Measurements from ENCODE around the gene FAM186B. TPM values are rescaled to one million over a fixed set of nuclear protein-coding genes. Genes with fewer than 3 reads are reported as not detected.
A peak's percentile ranks its signal among the peaks of the same experiment; 100 is the strongest.

Gene FAM186B
- total and polyA plus RNA-seq, 2 of the 13 experiments (the other 11 are each of a cell fraction or from before 2014, with no cell fraction given): 0.07 to 0.20 TPM

DNA sequence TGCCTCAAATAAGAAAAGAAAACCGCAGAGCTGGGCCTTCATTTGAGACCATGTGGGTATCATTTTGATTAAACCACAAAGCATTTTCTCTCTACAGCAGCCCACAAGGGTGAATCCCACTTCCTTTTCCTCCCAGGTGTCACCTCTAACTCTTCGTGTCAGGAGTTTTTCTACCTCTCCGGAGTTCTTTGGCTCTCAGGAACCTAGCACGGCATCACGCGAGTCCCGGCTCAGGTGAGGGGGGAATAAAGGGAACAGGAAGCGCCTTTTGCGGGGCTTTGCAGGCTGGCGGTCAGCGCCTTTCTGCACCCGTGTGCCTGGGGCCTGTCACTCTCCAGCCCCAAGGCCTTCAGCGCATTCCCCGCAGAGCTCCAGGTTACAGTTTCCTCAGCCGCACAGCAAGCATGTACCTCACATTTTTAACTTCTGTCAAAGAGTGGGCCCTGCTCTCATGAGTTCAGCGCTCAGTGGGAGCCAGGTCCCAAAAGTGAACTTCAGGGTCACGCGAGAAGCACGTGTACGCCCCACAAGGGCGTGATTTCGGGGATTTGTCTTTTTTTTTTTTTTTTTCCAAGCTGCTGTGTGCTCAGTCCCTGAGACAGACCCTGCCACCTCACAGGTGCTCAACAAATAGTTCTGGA lies 17.2 kb upstream of the FAM186B start (continued):
- TF ChIP-seq, protein P1, sequence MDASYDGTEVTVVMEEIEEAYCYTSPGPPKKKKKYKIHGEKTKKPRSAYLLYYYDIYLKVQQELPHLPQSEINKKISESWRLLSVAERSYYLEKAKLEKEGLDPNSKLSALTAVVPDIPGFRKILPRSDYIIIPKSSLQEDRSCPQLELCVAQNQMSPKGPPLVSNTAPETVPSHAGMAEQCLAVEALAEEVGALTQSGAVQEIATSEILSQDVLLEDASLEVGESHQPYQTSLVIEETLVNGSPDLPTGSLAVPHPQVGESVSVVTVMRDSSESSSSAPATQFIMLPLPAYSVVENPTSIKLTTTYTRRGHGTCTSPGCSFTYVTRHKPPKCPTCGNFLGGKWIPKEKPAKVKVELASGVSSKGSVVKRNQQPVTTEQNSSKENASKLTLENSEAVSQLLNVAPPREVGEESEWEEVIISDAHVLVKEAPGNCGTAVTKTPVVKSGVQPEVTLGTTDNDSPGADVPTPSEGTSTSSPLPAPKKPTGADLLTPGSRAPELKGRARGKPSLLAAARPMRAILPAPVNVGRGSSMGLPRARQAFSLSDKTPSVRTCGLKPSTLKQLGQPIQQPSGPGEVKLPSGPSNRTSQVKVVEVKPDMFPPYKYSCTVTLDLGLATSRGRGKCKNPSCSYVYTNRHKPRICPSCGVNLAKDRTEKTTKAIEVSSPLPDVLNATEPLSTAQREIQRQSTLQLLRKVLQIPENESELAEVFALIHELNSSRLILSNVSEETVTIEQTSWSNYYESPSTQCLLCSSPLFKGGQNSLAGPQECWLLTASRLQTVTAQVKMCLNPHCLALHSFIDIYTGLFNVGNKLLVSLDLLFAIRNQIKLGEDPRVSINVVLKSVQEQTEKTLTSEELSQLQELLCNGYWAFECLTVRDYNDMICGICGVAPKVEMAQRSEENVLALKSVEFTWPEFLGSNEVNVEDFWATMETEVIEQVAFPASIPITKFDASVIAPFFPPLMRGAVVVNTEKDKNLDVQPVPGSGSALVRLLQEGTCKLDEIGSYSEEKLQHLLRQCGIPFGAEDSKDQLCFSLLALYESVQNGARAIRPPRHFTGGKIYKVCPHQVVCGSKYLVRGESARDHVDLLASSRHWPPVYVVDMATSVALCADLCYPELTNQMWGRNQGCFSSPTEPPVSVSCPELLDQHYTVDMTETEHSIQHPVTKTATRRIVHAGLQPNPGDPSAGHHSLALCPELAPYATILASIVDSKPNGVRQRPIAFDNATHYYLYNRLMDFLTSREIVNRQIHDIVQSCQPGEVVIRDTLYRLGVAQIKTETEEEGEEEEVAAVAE (CRISPR knock-in tag; IDR thresholded peaks at IDR 0.05; ENCODE audit: borderline replicate concordance): no peak
- TF ChIP-seq FOXK1 (CRISPR knock-in tag; IDR thresholded peaks at IDR 0.05; ENCODE audit: borderline replicate concordance, low read depth) (no peak), KLF16 (CRISPR knock-in tag; IDR thresholded peaks at IDR 0.05) (no peak; a peak in 1 of 4 replicates), NONO (IDR thresholded peaks at IDR 0.05) (no peak), NONO (CRISPR knock-in tag; conservative IDR thresholded peaks at IDR 0.05) (no peak), ARID2 (CRISPR knock-in tag; IDR thresholded peaks at IDR 0.05; ENCODE audit: borderline replicate concordance) (peak; percentile 61; the same call in 1 of the 2 replicates)
- TF ChIP-seq, protein P2, sequence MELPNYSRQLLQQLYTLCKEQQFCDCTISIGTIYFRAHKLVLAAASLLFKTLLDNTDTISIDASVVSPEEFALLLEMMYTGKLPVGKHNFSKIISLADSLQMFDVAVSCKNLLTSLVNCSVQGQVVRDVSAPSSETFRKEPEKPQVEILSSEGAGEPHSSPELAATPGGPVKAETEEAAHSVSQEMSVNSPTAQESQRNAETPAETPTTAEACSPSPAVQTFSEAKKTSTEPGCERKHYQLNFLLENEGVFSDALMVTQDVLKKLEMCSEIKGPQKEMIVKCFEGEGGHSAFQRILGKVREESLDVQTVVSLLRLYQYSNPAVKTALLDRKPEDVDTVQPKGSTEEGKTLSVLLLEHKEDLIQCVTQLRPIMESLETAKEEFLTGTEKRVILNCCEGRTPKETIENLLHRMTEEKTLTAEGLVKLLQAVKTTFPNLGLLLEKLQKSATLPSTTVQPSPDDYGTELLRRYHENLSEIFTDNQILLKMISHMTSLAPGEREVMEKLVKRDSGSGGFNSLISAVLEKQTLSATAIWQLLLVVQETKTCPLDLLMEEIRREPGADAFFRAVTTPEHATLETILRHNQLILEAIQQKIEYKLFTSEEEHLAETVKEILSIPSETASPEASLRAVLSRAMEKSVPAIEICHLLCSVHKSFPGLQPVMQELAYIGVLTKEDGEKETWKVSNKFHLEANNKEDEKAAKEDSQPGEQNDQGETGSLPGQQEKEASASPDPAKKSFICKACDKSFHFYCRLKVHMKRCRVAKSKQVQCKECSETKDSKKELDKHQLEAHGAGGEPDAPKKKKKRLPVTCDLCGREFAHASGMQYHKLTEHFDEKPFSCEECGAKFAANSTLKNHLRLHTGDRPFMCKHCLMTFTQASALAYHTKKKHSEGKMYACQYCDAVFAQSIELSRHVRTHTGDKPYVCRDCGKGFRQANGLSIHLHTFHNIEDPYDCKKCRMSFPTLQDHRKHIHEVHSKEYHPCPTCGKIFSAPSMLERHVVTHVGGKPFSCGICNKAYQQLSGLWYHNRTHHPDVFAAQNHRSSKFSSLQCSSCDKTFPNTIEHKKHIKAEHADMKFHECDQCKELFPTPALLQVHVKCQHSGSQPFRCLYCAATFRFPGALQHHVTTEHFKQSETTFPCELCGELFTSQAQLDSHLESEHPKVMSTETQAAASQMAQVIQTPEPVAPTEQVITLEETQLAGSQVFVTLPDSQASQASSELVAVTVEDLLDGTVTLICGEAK (IDR thresholded peaks at IDR 0.05): no peak
- TF ChIP-seq, protein P2 (CRISPR knock-in tag; IDR thresholded peaks at IDR 0.05): no peak
